Middle frontal gyrus (tissue), 1 donor: Measurements from ENCODE around the gene HSD17B11.
"Not testable (repeated sequence)": the region's sequence is repeated elsewhere in the genome, so short reads cannot be mapped to it uniquely, and the experiment has no call there.

Source experiments
- DNase-seq: peaks from one replicate; pipeline ENCODE4 v3.0.0-alpha.2; 2015; ENCODE audit warnings: low spot score; ENCODE audit errors: extremely low spot score

HSD17B11 gene

GRCh38 chr4:87405211-87405820, 14.3 kb upstream of the HSD17B11 start:
- DNase-seq, result no peak

- DNase-seq, result not testable (repeated sequence)
Observed at GRCh38 chr4:87403732-87404131, 12.7 kb upstream of the HSD17B11 start.

GRCh38 chr4:87399954-87400353, 9.0 kb upstream of the HSD17B11 start:
- DNase-seq, result no peak

- DNase-seq, result no peak
Observed at GRCh38 chr4:87399148-87399547, 8.2 kb upstream of the HSD17B11 start.

GRCh38 chr4:87395851-87396250, 4.9 kb upstream of the HSD17B11 start:
- DNase-seq, result not testable (repeated sequence)

- not testable (repeated sequence) for DNase-seq
Observed at GRCh38 chr4:87395073-87395472, 4.1 kb upstream of the HSD17B11 start.

GRCh38 chr4:87392183-87392582, 1.2 kb upstream of the HSD17B11 start:
- DNase-seq, result no peak

GRCh38 chr4:87391576-87392054, 627 bp upstream of the HSD17B11 start:
- DNase-seq, result no peak

- DNase-seq, result no peak
Observed at GRCh38 chr4:87390551-87390890, 467 bp downstream of the HSD17B11 start.

GRCh38 chr4:87390055-87390454, 933 bp downstream of the HSD17B11 start:
- DNase-seq, result not testable (repeated sequence)

GRCh38 chr4:87388901-87389300, 2.1 kb downstream of the HSD17B11 start:
- no peak for DNase-seq

- DNase-seq, result no peak
Observed at GRCh38 chr4:87387237-87387636, 3.8 kb downstream of the HSD17B11 start.

GRCh38 chr4:87384466-87385132, 6.4 kb downstream of the HSD17B11 start:
- not testable (repeated sequence) for DNase-seq

GRCh38 chr4:87382931-87383330, 8.1 kb downstream of the HSD17B11 start:
- DNase-seq, result no peak

GRCh38 chr4:87382116-87382515, 8.9 kb downstream of the HSD17B11 start:
- no peak for DNase-seq

GRCh38 chr4:87377816-87378215, 13.2 kb downstream of the HSD17B11 start:
- no peak for DNase-seq

GRCh38 chr4:87375719-87376291, 15.2 kb downstream of the HSD17B11 start:
- DNase-seq, result no peak

GRCh38 chr4:87370068-87370467, 20.9 kb downstream of the HSD17B11 start:
- no peak for DNase-seq

- DNase-seq, result no peak
Observed at GRCh38 chr4:87366521-87367162, 24.3 kb downstream of the HSD17B11 start.

- no peak for DNase-seq
Observed at GRCh38 chr4:87365348-87365747, 25.6 kb downstream of the HSD17B11 start.

- DNase-seq, result no peak
Observed at GRCh38 chr4:87363552-87363951, 27.4 kb downstream of the HSD17B11 start.

GRCh38 chr4:87360338-87360935, 30.6 kb downstream of the HSD17B11 start:
- DNase-seq, result no peak
